Loucy (cell line): ENCODE measurements around the gene SMIM3.
A peak's percentile ranks its signal among the peaks of the same experiment; 100 is the strongest.
"Not testable (repeated sequence)": the region's sequence is repeated elsewhere in the genome, so short reads cannot be mapped to it uniquely, and the experiment has no call there.

Experiments
- H2AFZ ChIP-seq: fragments of 200-600 bp; sonication (generic); 2 replicates; pipeline ENCODE4 v1.6.0; 2016; ENCODE audit warnings: antibody characterized with exemption, mild to moderate bottlenecking, low read length, moderate library complexity
- H3F3A ChIP-seq: fragments of 200-600 bp; 2 replicates; pipeline ENCODE4 v1.6.0; 2016; ENCODE audit warnings: antibody characterized with exemption, low read depth, mild to moderate bottlenecking
- H3K27me3 ChIP-seq: fragments of 200-600 bp; sonication (generic); 2 replicates; pipeline ENCODE4 v1.6.1; 2014; ENCODE audit warnings: low read length, mild to moderate bottlenecking; ENCODE audit not compliant: insufficient read depth, poor library complexity, severe bottlenecking
- H3K36me3 ChIP-seq: fragments of 200-600 bp; sonication (generic); 2 replicates; pipeline ENCODE4 v1.6.1; 2016; ENCODE audit warnings: low read length; ENCODE audit not compliant: insufficient read depth
- H3K4me1 ChIP-seq: fragments of 200-600 bp; sonication (generic); 2 replicates; pipeline ENCODE4 v1.5.1; 2014; ENCODE audit warnings: low read length, mild to moderate bottlenecking; ENCODE audit not compliant: insufficient read depth, poor library complexity, severe bottlenecking
- H3K4me2 ChIP-seq: fragments of 200-600 bp; sonication (generic); 2 replicates; pipeline ENCODE4 v1.6.0; 2014; ENCODE audit warnings: antibody characterized with exemption, low read length, low read depth, mild to moderate bottlenecking; ENCODE audit not compliant: poor library complexity, severe bottlenecking
- H3K4me3 ChIP-seq: fragments of 200-600 bp; sonication (generic); 2 replicates; pipeline ENCODE4 v1.5.1; 2014; ENCODE audit warnings: low read length, mild to moderate bottlenecking, mixed read lengths; ENCODE audit not compliant: poor library complexity, severe bottlenecking
- H3K79me2 ChIP-seq: fragments of 200-600 bp; sonication (generic); 2 replicates; pipeline ENCODE4 v1.6.1; 2014; ENCODE audit warnings: low read length; ENCODE audit not compliant: insufficient read depth
- H3K9ac ChIP-seq: fragments of 200-600 bp; sonication (generic); 2 replicates; pipeline ENCODE4 v1.6.0; 2014; ENCODE audit warnings: mild to moderate bottlenecking, low read depth, low read length, moderate library complexity; ENCODE audit not compliant: poor library complexity, severe bottlenecking
- H3K9me2 ChIP-seq: fragments of 200-600 bp; sonication (generic); replicated peaks from 2 replicates; pipeline ENCODE4 v1.6.1; 2016; ENCODE audit warnings: low read depth, low read length, mixed read lengths
- H3K9me3 ChIP-seq: fragments of 200-600 bp; sonication (generic); 2 replicates; pipeline ENCODE4 v1.6.1; 2014; ENCODE audit warnings: mild to moderate bottlenecking, antibody characterized with exemption, low read length, low read depth; ENCODE audit not compliant: insufficient read depth
- H4K20me1 ChIP-seq: fragments of 200-600 bp; sonication (generic); 2 replicates; pipeline ENCODE4 v1.6.0; 2014; ENCODE audit warnings: antibody characterized with exemption, low read length, mild to moderate bottlenecking; ENCODE audit not compliant: insufficient read depth, poor library complexity, severe bottlenecking
- CTCF ChIP-seq: fragments of 200-600 bp; sonication (generic); conservative IDR thresholded peaks from 2 replicates; pipeline ENCODE4 v1.5.1; 2014; ENCODE audit warnings: mild to moderate bottlenecking, antibody characterized with exemption, low read length
- EZH2phosphoT487 ChIP-seq: fragments of 200-600 bp; IDR thresholded peaks from 2 replicates; pipeline ENCODE4 v1.6.1; 2018; ENCODE audit warnings: antibody characterized with exemption, mild to moderate bottlenecking, moderate library complexity, borderline replicate concordance

SMIM3 gene

GRCh38 chr5:150836064-150836463 is 57.5 kb downstream of the SMIM3 start:
- no peaks in the 10 kb centered on the region for H3K9me2 ChIP-seq
- H3K36me3 ChIP-seq: no peaks in the 10 kb centered on the region
- H2AFZ ChIP-seq: no peak overlapping the region
- H3K4me3 ChIP-seq: no peak overlapping the region
- TF ChIP-seq EZH2phosphoT487 (no peak), CTCF (no peak)
- H4K20me1 ChIP-seq: no peaks in the 10 kb centered on the region
- H3K4me1 ChIP-seq: no peaks in the 10 kb centered on the region
- no peaks in the 10 kb centered on the region for H3K27me3 ChIP-seq
- H3K4me2 ChIP-seq: no peak overlapping the region
- no peaks in the 10 kb centered on the region for H3F3A ChIP-seq
- H3K9me3 ChIP-seq: no peaks in the 10 kb centered on the region
- H3K79me2 ChIP-seq: no peaks in the 10 kb centered on the region
- H3K9ac ChIP-seq: no peak overlapping the region

DNA sequence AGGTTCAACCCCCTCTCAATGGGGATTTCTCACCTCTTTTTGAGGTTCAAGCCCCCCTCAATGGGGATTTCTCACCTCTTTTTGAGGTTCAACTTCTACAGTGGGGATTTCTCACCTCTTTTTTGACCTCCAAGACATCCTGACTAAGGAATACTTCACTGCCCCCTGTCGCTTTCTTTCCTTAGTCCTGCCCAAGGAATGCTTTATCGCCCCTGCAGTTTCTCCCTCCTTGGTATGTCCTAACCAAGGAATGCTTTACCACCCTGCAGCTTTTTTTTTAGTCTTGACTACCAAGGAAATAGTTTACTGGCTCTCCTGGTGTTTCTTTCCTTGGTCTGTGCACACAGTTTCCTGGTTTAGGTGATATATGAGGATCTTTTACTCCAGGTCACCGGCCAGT is 58.1 kb downstream of the SMIM3 start:
- Histone ChIP-seq H3K4me1 (no peaks in the 10 kb centered on the region), H3K4me2 (no peak overlapping the region), H3K36me3 (no peaks in the 10 kb centered on the region)

GRCh38 chr5:150845185-150845859 is 66.8 kb downstream of the SMIM3 start:
- not testable (repeated sequence) for H2AFZ ChIP-seq, H4K20me1 ChIP-seq, H3K9me2 ChIP-seq, H3K4me2 ChIP-seq, H3K4me1 ChIP-seq, H3F3A ChIP-seq, H3K9ac ChIP-seq, H3K36me3 ChIP-seq, H3K27me3 ChIP-seq, H3K4me3 ChIP-seq
- H3K79me2 ChIP-seq: peaks cover 27% of the 10 kb centered on the region; the same call in 1 of the 2 replicates
- H3K9me3 ChIP-seq: peaks cover 12% of the 10 kb centered on the region; the same call in 1 of the 2 replicates

More for the DNA sequence above, 58.1 kb downstream of the SMIM3 start:
- H4K20me1 ChIP-seq: no peaks in the 10 kb centered on the region
- no peak overlapping the region for H2AFZ ChIP-seq
- no peaks in the 10 kb centered on the region for H3K27me3 ChIP-seq
- H3K9ac ChIP-seq: no peak overlapping the region
- TF ChIP-seq EZH2phosphoT487: no peak
- no peak for TF ChIP-seq CTCF
- H3K9me2 ChIP-seq: no peaks in the 10 kb centered on the region
- H3F3A ChIP-seq: no peaks in the 10 kb centered on the region
- H3K9me3 ChIP-seq: no peaks in the 10 kb centered on the region
- no peak overlapping the region for H3K4me3 ChIP-seq
- H3K79me2 ChIP-seq: no peaks in the 10 kb centered on the region

GRCh38 chr5:150846308-150846653 is 67.7 kb downstream of the SMIM3 start, which contains the start of gene IRGM:
IRGM (plus strand) TSS chr5:150846521; CDS start chr5:150848124, 1,603 bp downstream.
- peak within 1 kb of the TSS; percentile 58 for H3K9ac ChIP-seq
- 0 out of 2 replicates have a peak within 1 kb of the TSS, but pooled peaks have one; percentile 4 for H2AFZ ChIP-seq
- peak within 1 kb of the TSS; percentile 70 for H3K4me3 ChIP-seq

More at GRCh38 chr5:150846308-150846653, 67.7 kb downstream of the SMIM3 start, which contains the start of gene IRGM:
- Histone ChIP-seq H3K79me2 (peaks cover 36% of the 10 kb centered on the region; the same call in 1 of the 2 replicates), H3K9me3 (peaks cover 12% of the 10 kb centered on the region; the same call in 1 of the 2 replicates), H3K4me1 (peaks cover 16% of the 10 kb centered on the region), H3K4me2 (peak within 1 kb of the TSS; percentile 69)
- not testable (repeated sequence) for H3F3A ChIP-seq, H3K36me3 ChIP-seq, H3K27me3 ChIP-seq, H4K20me1 ChIP-seq, H3K9me2 ChIP-seq
